Natural killer cell (primary cell): ENCODE measurements around the gene PLA2G2F. TPM values are rescaled to one million over a fixed set of nuclear protein-coding genes. Genes with fewer than 3 reads are reported as not detected.
"Not testable (repeated sequence)": the region's sequence is repeated elsewhere in the genome, so short reads cannot be mapped to it uniquely, and the experiment has no call there.

ENCODE experiments used
- ATAC-seq, 3 donors: fragments of 150-1000 bp in 2 of 3; fragments of 200-7000 bp in 1 of 3; cut with Tn5 transposase; 1 replicate in 1 of 3; 2 replicates in 2 of 3; pipeline ENCODE4 v1.10.0; 2021; ENCODE audit warnings: mild to moderate bottlenecking in 2 of 3, moderate library complexity in 2 of 3
- DNase-seq, 2 donors: peaks; one replicate each; pipeline versions ENCODE4 v3.0.0 to v3.0.0-alpha.2; 2013 to 2021; ENCODE audit warnings: mixed read lengths in 1 of 2
- H3K27ac ChIP-seq: one replicate; pipeline ENCODE4 v1.5.1; 2013; ENCODE audit warnings: mild to moderate bottlenecking, low read length
- H3K27me3 ChIP-seq: one replicate; pipeline ENCODE4 v1.6.1; 2013; ENCODE audit warnings: low read length; ENCODE audit not compliant: control insufficient read depth, insufficient read depth
- H3K36me3 ChIP-seq: one replicate; pipeline ENCODE4 v1.6.1; 2013; ENCODE audit warnings: low read length; ENCODE audit not compliant: control insufficient read depth, insufficient read depth
- H3K4me1 ChIP-seq: one replicate; pipeline ENCODE4 v1.6.1; 2013; ENCODE audit warnings: low read length; ENCODE audit not compliant: control insufficient read depth, insufficient read depth
- H3K4me3 ChIP-seq: one replicate; pipeline ENCODE4 v1.5.1; 2013; ENCODE audit warnings: low read length
- H3K9me3 ChIP-seq: one replicate; pipeline ENCODE4 v1.6.1; 2013; ENCODE audit warnings: low read length; ENCODE audit not compliant: control insufficient read depth, insufficient read depth
- H3K27ac Mint-ChIP-seq, 2 donors: one replicate each; pipeline ENCODE4 v1.8.0; 2022; ENCODE audit warnings: mild to moderate bottlenecking in 2 of 2, mixed read lengths in 2 of 2, moderate library complexity in 1 of 2
- H3K27me3 Mint-ChIP-seq, 2 donors: one replicate each; pipeline ENCODE4 v1.8.0; 2022; ENCODE audit warnings: low read depth in 2 of 2, mixed read lengths in 2 of 2
- H3K36me3 Mint-ChIP-seq: one replicate; pipeline ENCODE4 v1.8.0; 2022; ENCODE audit warnings: mixed read lengths
- H3K4me1 Mint-ChIP-seq, 2 donors: one replicate each; pipeline ENCODE4 v1.8.0; 2022; ENCODE audit warnings: mixed read lengths in 2 of 2
- H3K4me3 Mint-ChIP-seq: one replicate; pipeline ENCODE4 v1.8.0; 2022; ENCODE audit warnings: mild to moderate bottlenecking, moderate library complexity, mixed read lengths
- H3K9me3 Mint-ChIP-seq, 2 donors: one replicate each; pipeline ENCODE4 v1.8.0; 2022; ENCODE audit warnings: mixed read lengths in 2 of 2
- WGBS: methylation state at CpG from one replicate; pipeline ENCODE4 v1.1.7; 2013; ENCODE audit warnings: missing lambda C conversion rate; ENCODE audit not compliant: insufficient coverage; 5-methylcytosine and 5-hydroxymethylcytosine counted together
- intact Hi-C: fragments of 100-400 bp; cut with micrococcal nuclease; formaldehyde crosslinking; loops from one replicate; pipeline ENCODE4 v1.14.2; 2022
- total RNA-seq, 4 donors: library from RNA; stranded (reverse); fragments of 120-200 nt in 1 of 4; gene quantifications; one replicate each; pipeline versions ENCODE4 v1.2.3 to v1.2.4, GENCODE V29; 2013 to 2022
- TF ChIP-seq, protein P1 (sequence below): fragments of 200-600 bp; IDR thresholded peaks from one replicate; pipeline ENCODE4 v1.8.0; 2022; ENCODE audit warnings: antibody characterized with exemption

PLA2G2F gene
- total RNA-seq, 3 donors from 2014 or later (not counting 1 experiment from before 2014, with no cell fraction given), result not detected

DNA sequence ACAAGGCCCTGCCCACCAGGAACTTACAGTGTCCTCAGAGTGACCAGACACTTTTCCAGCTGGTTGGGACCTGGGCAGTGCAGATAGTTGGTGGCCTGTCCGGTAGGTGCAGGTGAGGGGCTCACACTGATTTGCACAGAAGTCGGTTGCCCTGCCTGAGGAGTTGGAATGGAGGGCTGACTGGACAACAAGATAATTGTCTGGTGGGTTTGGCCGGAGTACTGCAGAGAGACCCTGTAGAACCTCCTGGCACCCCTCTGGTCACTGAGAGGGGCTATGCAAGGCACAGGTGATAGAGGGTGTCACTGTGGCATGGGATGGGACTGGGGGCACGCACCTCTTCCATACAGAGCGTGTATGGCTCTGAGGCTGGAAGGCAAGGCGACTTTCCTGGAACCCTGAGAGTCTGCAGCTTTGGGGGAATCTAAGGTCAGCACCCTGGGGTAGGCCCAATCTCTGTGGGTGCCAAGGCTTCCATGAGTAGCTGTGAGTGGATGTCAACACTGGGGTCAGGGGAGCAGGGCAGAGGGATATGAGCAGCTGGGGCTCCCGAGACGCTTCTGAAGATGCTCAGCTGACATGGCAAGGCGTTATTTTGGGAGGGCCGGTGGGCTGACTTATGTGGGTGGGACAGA lies 12.2 kb upstream of the PLA2G2F start:
- Histone ChIP-seq H3K4me1 (no peaks in the 10 kb centered on the region), H3K27me3 (no peaks in the 10 kb centered on the region), H3K4me3 (no peak overlapping the region), H3K27ac (no peak overlapping the region), H3K9me3 (no peaks in the 10 kb centered on the region), H3K36me3 (no peaks in the 10 kb centered on the region)
- H3K9me3 Mint-ChIP-seq, result no peaks in the 10 kb centered on the region
- no peak overlapping the region for H3K27ac Mint-ChIP-seq
- no peak overlapping the region for H3K4me3 Mint-ChIP-seq
- intact Hi-C loops, result no loop called here
- no peak for DNase-seq
- ATAC-seq, result no peak
- no peaks in the 10 kb centered on the region for H3K36me3 Mint-ChIP-seq
- WGBS, result 91% methylated on average over 10 of the region's 10 CpGs
- TF ChIP-seq, protein P1, sequence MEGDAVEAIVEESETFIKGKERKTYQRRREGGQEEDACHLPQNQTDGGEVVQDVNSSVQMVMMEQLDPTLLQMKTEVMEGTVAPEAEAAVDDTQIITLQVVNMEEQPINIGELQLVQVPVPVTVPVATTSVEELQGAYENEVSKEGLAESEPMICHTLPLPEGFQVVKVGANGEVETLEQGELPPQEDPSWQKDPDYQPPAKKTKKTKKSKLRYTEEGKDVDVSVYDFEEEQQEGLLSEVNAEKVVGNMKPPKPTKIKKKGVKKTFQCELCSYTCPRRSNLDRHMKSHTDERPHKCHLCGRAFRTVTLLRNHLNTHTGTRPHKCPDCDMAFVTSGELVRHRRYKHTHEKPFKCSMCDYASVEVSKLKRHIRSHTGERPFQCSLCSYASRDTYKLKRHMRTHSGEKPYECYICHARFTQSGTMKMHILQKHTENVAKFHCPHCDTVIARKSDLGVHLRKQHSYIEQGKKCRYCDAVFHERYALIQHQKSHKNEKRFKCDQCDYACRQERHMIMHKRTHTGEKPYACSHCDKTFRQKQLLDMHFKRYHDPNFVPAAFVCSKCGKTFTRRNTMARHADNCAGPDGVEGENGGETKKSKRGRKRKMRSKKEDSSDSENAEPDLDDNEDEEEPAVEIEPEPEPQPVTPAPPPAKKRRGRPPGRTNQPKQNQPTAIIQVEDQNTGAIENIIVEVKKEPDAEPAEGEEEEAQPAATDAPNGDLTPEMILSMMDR, result no peak
- peaks cover 7 to 9% of the 10 kb centered on the region in 2 donors for H3K27me3 Mint-ChIP-seq
- no peaks in the 10 kb centered on the region for H3K4me1 Mint-ChIP-seq

DNA sequence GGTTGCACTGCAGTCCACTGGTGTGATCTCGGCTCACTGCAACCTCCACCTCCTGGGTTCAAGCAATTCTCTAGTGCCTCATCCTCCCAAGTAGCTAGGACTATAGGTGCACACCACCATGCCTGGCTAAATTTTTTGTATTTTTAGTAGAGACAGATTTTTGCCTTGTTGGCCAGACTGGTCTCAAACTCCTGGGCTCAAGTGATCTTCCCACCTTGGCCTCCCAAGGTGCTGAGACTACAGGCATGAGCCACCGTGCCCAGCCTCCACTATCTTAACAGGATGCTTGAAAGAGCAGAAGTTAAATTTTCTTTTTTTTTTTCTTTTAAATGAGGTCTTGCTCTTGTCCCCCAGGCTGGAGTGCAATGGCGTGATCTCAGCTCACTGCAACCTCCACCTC lies 8.6 kb upstream of the PLA2G2F start:
- H3K9me3 Mint-ChIP-seq, H3K4me3 ChIP-seq, H3K4me1 Mint-ChIP-seq, H3K9me3 ChIP-seq, H3K27me3 ChIP-seq, H3K36me3 ChIP-seq, H3K27ac Mint-ChIP-seq, ATAC-seq, H3K4me1 ChIP-seq, H3K27ac ChIP-seq, DNase-seq, H3K36me3 Mint-ChIP-seq, H3K4me3 Mint-ChIP-seq, intact Hi-C loops: not testable (repeated sequence)
- 100% methylated on average over 2 of the region's 3 CpGs for WGBS
- H3K27me3 Mint-ChIP-seq, result peaks cover 7 to 16% of the 10 kb centered on the region in 2 donors

DNA sequence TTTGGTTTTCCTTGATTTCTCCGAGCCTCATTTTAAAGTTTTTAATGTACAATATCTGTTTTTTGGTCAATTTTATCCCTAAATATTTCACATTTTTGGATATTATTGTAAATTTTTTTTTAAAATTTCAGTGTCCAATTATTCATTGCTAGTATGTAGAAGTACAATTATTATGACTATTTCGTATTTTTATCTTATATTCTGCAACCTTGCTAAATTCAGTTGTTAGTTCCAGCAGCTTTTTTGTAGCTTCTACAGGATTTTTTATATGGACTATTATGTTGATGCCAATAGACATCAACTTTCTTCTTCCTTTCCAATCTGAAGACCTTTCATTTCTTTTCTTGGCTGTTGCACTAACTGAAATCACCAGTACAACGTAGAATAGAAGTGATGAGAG lies 4.1 kb upstream of the PLA2G2F start:
- peaks cover 9 to 22% of the 10 kb centered on the region in 2 donors for H3K27me3 Mint-ChIP-seq
- TF ChIP-seq, protein P1, result no peak

DNA sequence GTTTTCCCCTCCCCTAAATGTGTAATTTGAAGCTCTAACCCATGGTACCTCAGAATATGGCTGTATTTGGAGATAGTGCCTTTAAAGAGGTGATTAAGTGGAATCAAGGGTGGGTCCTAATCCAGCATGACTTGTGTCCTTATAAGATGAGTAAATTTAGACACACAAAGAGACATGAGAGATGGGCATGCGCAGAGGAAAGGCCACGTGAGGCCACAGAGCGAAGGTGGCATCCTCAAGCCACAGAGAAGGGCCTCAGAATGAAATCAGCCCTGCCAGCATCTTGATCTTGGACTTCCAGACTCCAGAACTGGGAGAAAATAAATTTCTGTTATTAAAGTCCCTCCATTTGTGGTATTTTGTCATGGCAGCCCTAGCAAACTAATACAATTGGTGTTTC lies 2.9 kb upstream of the PLA2G2F start:
- TF ChIP-seq, protein P1, result no peak
- H3K27me3 ChIP-seq, result peaks cover 2% of the 10 kb centered on the region
- no peaks in the 10 kb centered on the region for H3K4me1 ChIP-seq
- intact Hi-C loops, result no loop called here
- no peak for DNase-seq
- Mint-ChIP-seq H3K9me3 (no peaks in the 10 kb centered on the region), H3K27me3 (peaks cover 9 to 22% of the 10 kb centered on the region in 2 donors), H3K27ac (no peak overlapping the region), H3K4me1 (no peaks in the 10 kb centered on the region), H3K4me3 (no peak overlapping the region), H3K36me3 (no peaks in the 10 kb centered on the region)
- no peak overlapping the region for H3K4me3 ChIP-seq
- no peak for ATAC-seq
- H3K9me3 ChIP-seq, result no peaks in the 10 kb centered on the region
- no peaks in the 10 kb centered on the region for H3K36me3 ChIP-seq
- H3K27ac ChIP-seq, result no peak overlapping the region
- WGBS, result 94% methylated on average over 3 of the region's 3 CpGs

More for the DNA sequence above, 4.1 kb upstream of the PLA2G2F start:
- no peaks in the 10 kb centered on the region for H3K36me3 Mint-ChIP-seq
- H3K4me3 Mint-ChIP-seq, result no peak overlapping the region
- H3K27me3 ChIP-seq, result peaks cover 2% of the 10 kb centered on the region
- no peaks in the 10 kb centered on the region for H3K9me3 Mint-ChIP-seq
- H3K9me3 ChIP-seq, result no peaks in the 10 kb centered on the region
- intact Hi-C loops, result no loop called here
- no peak for DNase-seq
- no peaks in the 10 kb centered on the region for H3K36me3 ChIP-seq
- ATAC-seq, result no peak
- H3K4me1 ChIP-seq, result no peaks in the 10 kb centered on the region
- no peaks in the 10 kb centered on the region for H3K4me1 Mint-ChIP-seq
- WGBS, result 93% methylated on average over 1 of the region's 3 CpGs
- H3K4me3 ChIP-seq, result no peak overlapping the region
- no peak overlapping the region for H3K27ac Mint-ChIP-seq
- no peak overlapping the region for H3K27ac ChIP-seq
